NCI-H524 (cell line): Measurements from ENCODE around the gene TTC4.

Source experiments
- DNase-seq, 2 experiments: peaks; one replicate each; lab custom pipeline; 2025; lab: John Stamatoyannopoulos, UW

TTC4 gene

DNA sequence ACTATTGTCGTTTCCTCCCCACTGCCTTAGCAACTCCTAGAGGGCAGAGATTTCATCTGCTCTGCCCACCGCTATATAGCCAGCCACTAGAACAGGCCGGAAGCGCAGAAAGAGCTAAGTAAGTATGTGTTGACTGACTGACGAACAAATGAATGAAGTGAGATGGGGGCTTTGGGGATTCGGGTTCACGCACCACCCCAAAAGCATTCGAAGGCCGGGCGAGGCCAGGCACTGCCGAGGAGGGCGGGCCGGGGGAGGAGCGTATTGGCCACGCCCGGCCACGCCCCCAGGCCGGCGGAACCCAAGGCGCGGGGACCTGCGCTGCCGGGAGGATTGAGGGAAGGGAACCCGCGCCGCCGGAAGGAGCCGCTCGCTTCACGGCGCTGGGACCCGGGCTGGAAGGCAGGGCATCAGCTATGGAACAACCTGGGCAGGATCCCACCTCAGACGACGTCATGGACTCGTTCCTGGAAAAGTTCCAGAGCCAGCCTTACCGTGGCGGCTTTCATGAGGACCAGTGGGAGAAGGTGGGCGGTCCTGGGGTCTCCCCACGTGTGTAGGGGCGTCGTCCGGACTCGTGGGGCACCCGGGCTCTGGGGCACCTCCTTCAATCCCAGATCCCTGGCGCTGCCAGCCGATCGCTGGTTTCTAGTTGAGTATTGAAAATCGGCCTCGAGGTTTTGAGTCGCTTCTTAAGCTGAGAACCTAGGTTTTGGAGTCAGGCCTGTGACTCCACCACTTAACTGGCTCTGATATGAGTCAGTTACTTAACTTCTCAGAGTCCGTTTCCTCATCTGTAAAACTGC is at the start of gene TTC4:
Gene TTC4 (plus strand): TSS at position 369 of the 806 bp plus-strand sequence. CDS start 48 bp downstream, at position 417.
- peak; percentile 35 to 77 for DNase-seq

DNA sequence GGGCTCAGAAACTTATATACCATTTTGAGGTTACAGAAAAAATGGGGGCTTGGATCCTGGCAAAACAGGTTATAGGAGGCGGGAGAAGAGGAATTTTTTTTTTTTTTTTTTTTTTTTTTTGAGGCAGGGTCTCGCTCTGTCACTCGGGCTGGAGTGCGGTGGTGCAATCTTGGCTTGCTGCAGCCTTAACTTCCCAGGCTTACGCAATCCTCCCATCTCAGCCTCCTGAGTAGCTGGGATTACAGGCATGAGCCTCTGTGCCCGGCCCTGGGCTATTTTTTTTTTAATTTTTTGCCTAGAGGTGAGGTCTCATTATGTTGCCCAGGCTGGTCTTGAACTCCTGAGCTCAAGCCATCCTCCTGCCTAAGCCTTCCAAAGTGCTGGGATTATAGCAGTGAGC is 49.3 kb upstream of the TTC4 start:
- DNase-seq, result no peak

- DNase-seq, result no peak
Measured at GRCh38 chr1:54667797-54668196, 47.9 kb upstream of the TTC4 start.

- no peak for DNase-seq
Measured at GRCh38 chr1:54668567-54668966, 47.1 kb upstream of the TTC4 start.

DNA sequence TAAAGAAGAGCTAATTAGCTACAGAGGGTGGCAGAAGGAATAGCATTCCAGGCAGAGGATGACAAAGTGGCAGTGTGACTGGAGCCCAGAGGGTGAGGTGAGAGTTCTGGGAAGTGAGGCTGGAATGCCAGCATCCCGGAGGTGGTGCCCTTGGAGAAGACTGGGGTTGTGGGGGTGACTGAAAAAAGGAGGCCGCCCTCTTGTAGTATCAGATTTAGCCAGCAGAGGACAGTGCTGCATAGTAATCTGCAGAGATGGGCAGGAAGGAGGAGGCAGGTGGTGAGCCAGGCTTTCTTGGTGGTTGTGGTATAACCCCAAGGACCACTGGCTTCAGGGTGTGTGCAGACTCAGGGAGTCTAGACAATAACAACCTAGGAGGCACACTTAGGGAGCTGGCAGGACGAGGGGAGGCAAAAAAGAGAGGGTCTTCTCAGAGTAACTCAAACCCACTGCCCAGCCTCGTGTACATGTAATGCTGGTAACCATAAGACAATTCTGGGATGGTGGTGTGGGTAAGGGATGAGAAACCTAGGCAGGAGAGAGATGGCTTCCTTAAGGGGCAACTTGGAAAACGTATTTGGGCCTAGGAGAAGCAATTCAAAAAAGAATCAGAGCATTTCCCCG is 43.6 kb upstream of the TTC4 start:
- DNase-seq, result peak in 1 of 2 experiments; percentile 60

DNA sequence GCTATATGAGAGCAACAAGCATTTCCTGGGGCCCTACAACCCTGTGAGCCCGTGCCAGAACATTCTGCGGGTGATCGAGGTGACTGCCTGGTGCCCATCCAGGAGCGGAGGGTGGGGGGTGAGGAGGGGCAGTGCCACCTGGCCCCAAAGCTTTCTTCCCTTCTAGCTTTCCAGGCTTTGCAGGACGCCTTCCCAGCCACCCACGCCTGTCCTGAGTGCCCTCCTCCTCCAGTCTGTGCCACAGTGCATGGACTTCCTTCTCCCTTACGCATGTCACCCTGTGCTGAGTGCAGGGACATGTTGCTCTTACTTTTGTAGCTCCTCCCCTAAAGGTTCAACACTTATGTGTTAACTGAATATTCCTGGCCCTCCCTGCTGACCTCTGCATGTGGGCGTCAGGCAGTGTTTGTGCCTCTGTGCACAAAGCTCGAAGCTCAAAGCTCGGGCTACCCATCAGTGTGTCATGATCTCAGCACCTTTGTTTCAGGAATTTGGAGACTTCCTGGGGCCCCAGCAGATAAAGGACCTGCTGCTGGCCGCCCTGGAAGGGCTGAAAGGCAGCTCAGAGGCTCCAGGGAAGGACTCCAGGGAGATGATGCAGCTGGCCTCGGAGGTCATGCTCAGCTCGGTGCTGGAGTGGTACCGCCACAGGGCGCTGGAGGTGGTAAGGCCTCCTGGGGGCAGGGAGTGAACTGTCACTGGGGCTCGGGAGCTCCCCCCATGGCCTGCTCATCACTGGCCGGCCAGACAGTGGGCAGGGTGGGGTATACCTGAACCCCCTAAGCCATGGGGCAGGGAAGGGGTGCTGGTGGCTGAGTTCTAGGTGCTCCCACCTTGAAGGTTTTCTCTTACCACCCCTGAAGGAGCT is 36.7 kb upstream of the TTC4 start:
- DNase-seq, result no peak

- no peak for DNase-seq
Measured at GRCh38 chr1:54679706-54680105, 36.0 kb upstream of the TTC4 start.

GRCh38 chr1:54680387-54680786 is 35.3 kb upstream of the TTC4 start:
- DNase-seq, result no peak

DNA sequence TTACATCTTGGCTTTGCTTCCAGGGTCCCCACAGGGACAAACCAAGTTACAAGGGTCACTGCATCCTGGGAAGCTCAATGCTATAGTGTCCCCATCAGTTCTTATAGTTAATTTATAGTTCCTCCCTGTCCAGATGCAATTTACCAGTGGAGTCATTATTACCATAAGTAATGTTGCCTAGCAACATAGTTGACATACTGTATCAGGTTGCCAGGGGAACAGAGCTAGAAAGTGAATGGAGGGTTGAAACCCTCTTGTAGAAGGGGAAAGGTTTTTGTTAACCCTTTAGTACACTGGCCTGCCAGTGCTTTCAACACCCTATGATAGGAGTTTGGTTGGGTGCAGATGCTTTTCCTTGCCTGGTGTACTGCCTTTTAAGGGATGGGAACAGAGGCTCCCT is 34.3 kb upstream of the TTC4 start:
- peak; percentile 5 to 67 for DNase-seq

DNA sequence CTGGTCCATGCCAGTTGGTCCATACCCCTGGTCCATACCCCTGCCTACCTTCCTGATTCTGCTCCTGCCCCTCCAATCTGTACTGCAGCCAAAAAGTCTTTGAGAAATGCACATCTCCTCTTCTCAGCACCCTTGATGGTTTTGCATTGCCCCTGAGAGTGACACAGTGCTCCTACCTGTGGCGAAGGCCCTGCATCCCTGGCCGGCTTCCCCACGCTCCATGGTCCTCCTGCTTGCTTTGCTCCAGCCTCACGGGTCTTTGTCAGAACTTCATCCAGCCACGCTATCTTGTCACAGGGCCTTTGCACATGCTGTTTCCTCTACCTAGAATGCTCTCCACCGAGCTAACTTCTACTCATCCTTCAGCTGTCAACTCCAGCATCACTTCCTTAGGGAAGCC is 32.2 kb upstream of the TTC4 start:
- no peak for DNase-seq

DNA sequence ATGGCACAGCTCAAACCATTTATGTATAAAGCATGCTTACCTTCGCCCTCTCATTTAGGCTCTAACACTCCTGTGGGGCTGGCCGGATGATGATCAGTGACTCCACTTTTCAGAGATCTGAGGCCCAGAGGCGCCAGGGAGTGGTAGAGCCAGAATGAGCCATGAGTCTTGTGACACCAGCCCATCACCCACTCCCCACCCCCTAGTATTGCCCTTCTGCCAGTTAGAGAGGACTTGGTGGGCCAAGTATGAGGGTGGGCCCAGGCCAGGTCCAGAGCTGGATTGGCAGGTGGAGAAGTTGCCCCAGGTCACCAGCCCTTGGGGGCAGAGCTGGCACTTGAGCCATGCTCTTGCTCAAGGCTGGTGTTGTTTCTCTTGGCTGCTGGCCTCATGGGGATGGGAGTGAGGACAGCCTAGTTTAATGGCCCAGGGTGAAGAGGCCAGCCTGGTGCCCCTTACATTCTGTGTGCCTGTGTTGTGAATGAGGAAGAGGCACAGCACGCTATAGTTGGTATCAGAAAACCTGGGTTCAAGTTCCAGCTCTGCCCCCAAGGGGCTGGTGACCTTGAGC is 30.2 kb upstream of the TTC4 start:
- no peak for DNase-seq

- DNase-seq, result no peak
Measured at GRCh38 chr1:54686155-54686554, 29.5 kb upstream of the TTC4 start.

GRCh38 chr1:54694771-54695170 is 20.9 kb upstream of the TTC4 start:
- no peak for DNase-seq

GRCh38 chr1:54695221-54695620 is 20.4 kb upstream of the TTC4 start:
- no peak for DNase-seq

GRCh38 chr1:54695764-54696163 is 19.9 kb upstream of the TTC4 start:
- DNase-seq, result no peak

DNA sequence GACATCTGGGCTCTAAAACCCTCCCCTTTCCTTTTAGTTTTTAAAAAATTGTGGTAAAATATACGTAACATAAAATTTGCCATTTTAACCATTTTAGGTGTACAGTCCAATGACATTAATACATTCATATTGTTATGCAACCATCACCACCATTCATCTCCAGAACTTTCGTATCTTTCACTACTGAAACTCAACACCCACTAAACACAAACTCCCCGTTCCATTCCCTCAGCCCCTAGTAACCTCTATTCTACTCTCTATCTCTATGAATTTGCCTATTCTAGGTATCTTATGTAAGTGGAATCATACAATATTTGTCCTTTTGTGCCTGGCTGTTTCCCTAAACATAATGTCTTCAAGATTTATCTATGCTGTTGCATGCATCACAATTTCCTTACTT is 19.4 kb upstream of the TTC4 start:
- no peak for DNase-seq

DNA sequence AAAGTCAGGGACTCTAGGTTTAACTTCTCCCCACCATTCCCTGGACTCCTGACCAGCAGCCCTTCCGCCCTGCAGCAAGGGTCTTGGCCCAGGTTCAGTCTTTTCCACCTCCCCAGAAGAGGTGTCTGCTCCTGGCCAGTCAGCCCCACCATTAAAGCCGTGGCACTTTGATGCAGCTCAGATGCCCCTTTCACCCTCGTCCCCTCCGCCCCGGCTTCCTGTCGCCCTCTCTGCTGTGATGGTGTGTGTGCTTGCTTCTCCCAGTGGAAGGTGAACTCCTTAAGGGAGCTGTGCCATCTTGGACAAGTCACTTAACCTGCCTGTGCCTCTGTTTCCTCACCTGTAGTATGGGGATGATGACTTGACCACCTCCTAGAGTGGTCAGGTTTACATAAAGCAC is 17.8 kb upstream of the TTC4 start:
- DNase-seq, result no peak

DNA sequence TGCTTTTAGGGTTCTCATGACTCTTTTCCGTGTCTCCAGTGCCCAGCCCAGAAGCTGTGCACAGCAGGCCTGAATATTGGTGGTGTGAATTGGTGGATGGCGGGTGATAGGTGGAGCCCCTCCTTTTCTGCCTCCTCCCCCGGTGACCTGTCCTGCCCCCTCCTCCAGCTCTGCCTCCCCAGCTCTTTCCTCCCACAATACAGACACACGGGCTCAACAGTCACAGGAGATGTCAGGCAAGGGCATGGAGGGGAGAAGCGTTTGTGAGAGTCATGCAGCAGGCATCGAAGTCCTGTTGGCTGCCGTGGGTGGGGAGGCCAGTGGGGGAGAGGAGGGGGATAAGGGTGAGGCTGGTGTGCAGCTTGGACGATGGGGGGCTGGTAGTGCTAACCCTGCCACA is 17.3 kb upstream of the TTC4 start:
- no peak for DNase-seq

- DNase-seq, result no peak
Measured at GRCh38 chr1:54699936-54700525, 15.6 kb upstream of the TTC4 start.

DNA sequence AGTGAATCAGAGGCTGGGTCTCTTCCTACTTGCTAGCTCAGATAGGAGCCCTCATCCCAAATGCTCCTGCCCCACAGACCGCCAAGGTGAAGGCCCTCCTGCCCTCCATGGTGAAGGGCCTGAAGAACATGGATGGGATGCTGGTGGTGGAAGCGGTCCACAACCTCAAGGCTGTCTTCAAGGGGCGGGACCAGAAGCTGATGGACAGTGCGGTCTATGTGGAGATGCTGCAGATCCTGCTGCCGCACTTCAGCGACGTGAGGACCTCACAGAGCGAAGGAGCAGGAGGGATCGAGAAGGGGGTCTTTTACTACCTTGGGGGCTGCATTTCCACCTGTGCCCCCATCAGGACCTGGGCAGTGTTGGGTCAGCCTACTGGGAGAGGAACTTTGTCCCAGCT is 14.6 kb upstream of the TTC4 start:
- no peak for DNase-seq

DNA sequence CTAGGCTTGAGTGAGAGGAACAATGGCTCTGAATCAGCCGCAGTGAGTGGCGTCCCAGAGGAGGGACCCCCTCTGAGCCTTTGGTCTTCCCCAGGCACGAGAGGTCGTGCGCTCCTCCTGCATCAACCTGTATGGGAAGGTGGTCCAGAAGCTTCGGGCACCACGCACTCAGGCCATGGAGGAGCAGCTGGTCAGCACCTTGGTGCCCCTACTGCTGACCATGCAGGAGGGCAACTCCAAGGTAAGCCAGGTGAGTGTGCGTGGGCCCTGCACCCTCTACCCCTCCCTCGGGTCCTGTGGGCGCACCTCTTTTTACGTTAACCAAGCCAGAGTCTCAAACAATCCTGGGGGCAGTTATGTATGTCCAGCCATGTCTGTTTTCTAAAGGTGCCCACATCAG is 13.7 kb upstream of the TTC4 start:
- DNase-seq, result no peak

DNA sequence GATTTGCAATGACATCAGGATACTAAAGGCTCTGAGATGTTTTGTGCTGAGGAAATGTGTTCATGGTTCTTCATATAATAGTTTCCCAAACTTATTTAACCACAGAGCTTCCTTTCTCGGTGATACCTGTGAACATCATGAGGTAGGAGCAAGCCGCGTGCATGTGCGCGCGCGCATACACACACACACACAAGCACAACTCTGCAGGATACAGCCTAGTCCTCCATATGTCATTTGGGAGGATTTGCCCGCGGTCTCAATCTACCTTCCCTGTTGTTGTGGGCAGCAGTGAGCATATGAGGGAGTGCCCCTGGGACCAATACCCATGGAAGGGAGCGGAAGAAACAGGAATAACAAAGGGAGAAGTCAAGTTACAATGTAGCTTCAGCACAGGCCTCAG is 12.2 kb upstream of the TTC4 start:
- DNase-seq, result no peak
